Karpas-422 (cell line): ENCODE results near the gene CA10. TPM values are rescaled to one million over a fixed set of nuclear protein-coding genes. Genes with fewer than 3 reads are reported as not detected.

Source experiments
- DNase-seq: peaks from one replicate; pipeline ENCODE4 v3.0.0-alpha.2; 2015
- H2AFZ ChIP-seq: fragments of 200-600 bp; sonication (generic); 2 replicates; pipeline ENCODE4 v1.6.1; 2014; ENCODE audit warnings: antibody characterized with exemption, low read length, mixed read lengths
- H3K27ac ChIP-seq: fragments of 200-600 bp; sonication (generic); 2 replicates; pipeline ENCODE4 v1.5.1; 2014; ENCODE audit warnings: mild to moderate bottlenecking, low read length, moderate library complexity
- H3K27me3 ChIP-seq: fragments of 200-600 bp; sonication (generic); 2 replicates; pipeline ENCODE4 v1.6.1; 2014; ENCODE audit warnings: low read length, mixed read lengths
- H3K36me3 ChIP-seq: fragments of 200-600 bp; sonication (generic); 2 replicates; pipeline ENCODE4 v1.6.1; 2014; ENCODE audit warnings: low read length, mixed read lengths; ENCODE audit not compliant: insufficient read depth
- H3K4me1 ChIP-seq: fragments of 200-600 bp; sonication (generic); 2 replicates; pipeline ENCODE4 v1.6.1; 2014; ENCODE audit warnings: mild to moderate bottlenecking, low read length, mixed read lengths
- H3K4me2 ChIP-seq: fragments of 200-600 bp; sonication (generic); 2 replicates; pipeline ENCODE4 v1.6.1; 2014; ENCODE audit warnings: low read length, low read depth, mild to moderate bottlenecking; ENCODE audit not compliant: poor library complexity, severe bottlenecking
- H3K4me3 ChIP-seq: fragments of 200-600 bp; sonication (generic); 2 replicates; pipeline ENCODE4 v1.5.1; 2014; ENCODE audit warnings: mild to moderate bottlenecking, antibody characterized with exemption, low read length, mixed read lengths
- H3K79me2 ChIP-seq: fragments of 200-600 bp; sonication (generic); 2 replicates; pipeline ENCODE4 v1.6.1; 2014; ENCODE audit warnings: mild to moderate bottlenecking, low read length, mixed read lengths
- H3K9ac ChIP-seq: fragments of 200-600 bp; sonication (generic); 2 replicates; pipeline ENCODE4 v1.6.0; 2014; ENCODE audit warnings: low read length
- H3K9me2 ChIP-seq: fragments of 200-600 bp; sonication (generic), shearing (Covaris generic); replicated peaks from 2 replicates; pipeline ENCODE4 v1.6.0; 2014; ENCODE audit warnings: mild to moderate bottlenecking, low read length, moderate library complexity; ENCODE audit not compliant: insufficient read depth
- H3K9me3 ChIP-seq: fragments of 300-700, 200-600 bp; sonication (generic); 2 replicates; pipeline ENCODE4 v1.6.1; 2014; ENCODE audit warnings: low read length, mixed read lengths
- H4K20me1 ChIP-seq: fragments of 200-600 bp; sonication (generic); 2 replicates; pipeline ENCODE4 v1.6.1; 2014; ENCODE audit warnings: mild to moderate bottlenecking, antibody characterized with exemption, low read length, low read depth; ENCODE audit not compliant: insufficient read depth
- total RNA-seq: library from RNA; depleted of rRNA; stranded (reverse); fragments of >200 nt; shearing (Covaris generic); gene quantifications from 2 replicates; pipeline ENCODE4 v1.2.3, GENCODE V29; 2014; ENCODE audit warnings: low replicate concordance

CA10 gene
- total RNA-seq, 1 experiment from 2014 or later = not detected

- H3K9ac ChIP-seq = no peak overlapping the region
- H3K4me3 ChIP-seq = no peak overlapping the region
- H3K36me3 ChIP-seq = no peaks in the 10 kb centered on the region
- no peaks in the 10 kb centered on the region for H3K9me2 ChIP-seq
- H3K9me3 ChIP-seq = no peaks in the 10 kb centered on the region
- no peaks in the 10 kb centered on the region for H4K20me1 ChIP-seq
- H3K4me1 ChIP-seq = no peaks in the 10 kb centered on the region
- H3K4me2 ChIP-seq = no peak overlapping the region
- no peak overlapping the region for H2AFZ ChIP-seq
- H3K79me2 ChIP-seq = no peaks in the 10 kb centered on the region
- no peaks in the 10 kb centered on the region for H3K27me3 ChIP-seq
- DNase-seq = no peak
- H3K27ac ChIP-seq = no peak overlapping the region
Observed at GRCh38 chr17:51710634-51710979, 447.9 kb downstream of the CA10 start.

DNA sequence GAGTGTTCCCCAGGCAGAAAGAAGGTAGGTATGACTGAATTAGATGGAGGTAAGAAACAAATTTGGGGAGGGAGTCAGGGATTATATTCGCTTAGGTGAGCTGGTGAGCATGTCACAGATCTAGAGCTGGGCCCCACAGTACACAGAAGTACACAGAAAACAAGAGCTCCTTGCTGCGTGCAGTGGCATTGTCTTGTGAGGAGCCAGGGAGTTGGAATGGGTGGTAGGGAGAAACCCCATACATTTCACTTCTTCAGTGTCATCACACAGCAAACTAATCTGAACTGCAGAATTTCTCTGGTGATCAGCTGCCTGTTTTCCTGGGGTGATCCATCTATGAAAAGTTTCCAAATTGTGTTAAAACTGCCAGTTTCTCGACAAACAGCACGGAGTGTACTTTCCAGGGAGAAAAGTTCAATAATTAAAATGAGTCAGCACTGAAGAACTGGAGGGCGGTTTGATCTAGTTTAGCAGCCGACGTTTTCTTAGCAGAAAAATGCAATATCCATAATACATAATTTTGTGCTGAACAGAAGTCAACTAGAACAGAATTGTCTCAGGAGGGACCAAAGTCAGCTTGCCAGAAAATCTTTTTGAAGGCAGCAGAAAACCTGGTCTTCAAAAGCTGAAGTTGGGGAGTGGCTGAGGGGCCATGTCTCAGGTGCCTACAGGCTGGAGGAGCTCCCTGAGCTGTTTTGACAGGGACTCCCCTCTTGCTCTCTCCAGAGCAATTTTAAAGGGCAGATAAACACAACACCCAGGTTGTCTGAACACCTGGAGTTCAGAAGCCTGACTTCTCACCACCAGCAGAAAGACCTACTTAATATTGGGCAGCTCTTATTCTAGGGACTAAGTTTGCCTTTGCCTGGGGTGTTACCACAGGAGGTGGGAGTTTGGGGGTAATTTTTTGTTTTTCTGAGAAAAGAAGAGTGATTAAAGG lies 448.6 kb downstream of the CA10 start:
- Histone ChIP-seq H3K36me3 (no peaks in the 10 kb centered on the region), H3K9me3 (no peaks in the 10 kb centered on the region), H4K20me1 (no peaks in the 10 kb centered on the region), H3K27me3 (no peaks in the 10 kb centered on the region), H3K4me3 (no peak overlapping the region), H3K9ac (no peak overlapping the region), H3K4me1 (no peaks in the 10 kb centered on the region), H3K27ac (no peak overlapping the region), H3K4me2 (no peak overlapping the region), H3K79me2 (no peaks in the 10 kb centered on the region), H2AFZ (no peak overlapping the region), H3K9me2 (no peaks in the 10 kb centered on the region)
- no peak for DNase-seq

- Histone ChIP-seq H3K79me2 (no peaks in the 10 kb centered on the region), H3K4me3 (no peak overlapping the region), H3K9me3 (no peaks in the 10 kb centered on the region), H3K36me3 (no peaks in the 10 kb centered on the region), H3K4me1 (no peaks in the 10 kb centered on the region), H3K27me3 (no peaks in the 10 kb centered on the region), H3K9me2 (no peaks in the 10 kb centered on the region), H2AFZ (no peak overlapping the region), H3K9ac (no peak overlapping the region), H4K20me1 (no peaks in the 10 kb centered on the region), H3K4me2 (no peak overlapping the region), H3K27ac (no peak overlapping the region)
- no peak for DNase-seq
Observed at GRCh38 chr17:51707216-51707615, 451.3 kb downstream of the CA10 start.

GRCh38 chr17:51706093-51706492 lies 452.4 kb downstream of the CA10 start:
- H3K9ac ChIP-seq = no peak overlapping the region
- H3K4me1 ChIP-seq = no peaks in the 10 kb centered on the region
- H3K4me3 ChIP-seq = no peak overlapping the region
- no peak overlapping the region for H3K4me2 ChIP-seq
- H2AFZ ChIP-seq = no peak overlapping the region
- H3K27ac ChIP-seq = no peak overlapping the region
- DNase-seq = no peak
- H3K79me2 ChIP-seq = no peaks in the 10 kb centered on the region
- no peaks in the 10 kb centered on the region for H3K9me3 ChIP-seq
- no peaks in the 10 kb centered on the region for H3K36me3 ChIP-seq
- no peaks in the 10 kb centered on the region for H3K27me3 ChIP-seq
- H3K9me2 ChIP-seq = no peaks in the 10 kb centered on the region
- no peaks in the 10 kb centered on the region for H4K20me1 ChIP-seq

DNA sequence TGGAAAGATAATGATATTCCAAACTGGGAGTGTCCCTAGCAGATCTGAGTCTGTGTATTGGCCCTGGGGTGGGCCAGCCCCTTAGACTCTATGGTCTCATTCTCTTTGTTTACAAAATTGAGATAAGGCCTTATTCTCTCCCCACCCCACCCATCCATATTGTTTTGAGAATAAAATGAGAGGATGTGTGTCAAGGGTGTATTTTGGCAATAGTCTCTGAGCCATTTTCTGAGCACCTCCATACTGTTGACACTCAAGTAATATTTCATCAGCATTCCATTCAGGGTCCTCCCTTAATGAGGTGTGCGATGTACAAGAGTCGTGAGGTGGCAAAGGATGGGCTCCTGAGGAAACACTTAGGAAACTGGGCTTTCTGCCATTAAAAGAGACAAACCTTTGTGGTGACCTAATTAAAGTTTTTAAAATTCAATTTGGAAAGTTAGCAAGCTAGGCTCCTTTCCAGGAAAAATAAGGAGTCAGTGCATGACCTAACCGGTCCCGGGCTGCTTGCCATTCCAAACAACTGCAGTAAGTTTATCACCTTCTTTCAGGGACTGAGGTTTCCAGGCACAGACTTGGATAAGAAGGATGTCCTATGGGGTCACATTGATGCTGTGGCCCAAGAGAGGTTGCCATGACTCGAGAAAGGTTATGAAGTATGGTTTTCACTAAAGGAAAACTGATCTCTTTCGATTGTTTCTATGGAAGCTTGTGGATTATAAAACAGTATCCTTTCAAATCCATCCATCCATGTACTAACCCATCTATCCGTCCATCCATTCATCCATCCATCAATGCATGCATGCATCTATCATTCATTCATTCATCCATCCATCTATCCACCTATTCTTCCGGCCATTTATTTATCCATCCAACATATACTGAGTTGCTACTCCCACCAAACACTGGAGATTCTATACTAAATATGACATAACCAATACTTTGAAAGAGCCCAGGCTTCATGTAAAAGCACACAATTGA lies 454.9 kb downstream of the CA10 start:
- no peaks in the 10 kb centered on the region for H3K27me3 ChIP-seq
- no peaks in the 10 kb centered on the region for H3K4me1 ChIP-seq
- no peak overlapping the region for H3K27ac ChIP-seq
- no peaks in the 10 kb centered on the region for H3K79me2 ChIP-seq
- H2AFZ ChIP-seq = no peak overlapping the region
- no peaks in the 10 kb centered on the region for H3K36me3 ChIP-seq
- H3K4me2 ChIP-seq = no peak overlapping the region
- H3K9me3 ChIP-seq = no peaks in the 10 kb centered on the region
- no peaks in the 10 kb centered on the region for H3K9me2 ChIP-seq
- no peaks in the 10 kb centered on the region for H4K20me1 ChIP-seq
- no peak overlapping the region for H3K9ac ChIP-seq
- no peak overlapping the region for H3K4me3 ChIP-seq
- no peak for DNase-seq

GRCh38 chr17:51702963-51703360 lies 455.6 kb downstream of the CA10 start:
- Histone ChIP-seq H3K4me3 (no peak overlapping the region), H3K9me3 (no peaks in the 10 kb centered on the region), H3K4me1 (no peaks in the 10 kb centered on the region), H3K27ac (no peak overlapping the region), H3K4me2 (no peak overlapping the region), H3K36me3 (no peaks in the 10 kb centered on the region), H3K27me3 (no peaks in the 10 kb centered on the region), H3K9ac (no peak overlapping the region), H3K9me2 (no peaks in the 10 kb centered on the region), H3K79me2 (no peaks in the 10 kb centered on the region), H4K20me1 (no peaks in the 10 kb centered on the region), H2AFZ (no peak overlapping the region)
- no peak for DNase-seq

- Histone ChIP-seq H2AFZ (no peak overlapping the region), H4K20me1 (no peaks in the 10 kb centered on the region), H3K79me2 (no peaks in the 10 kb centered on the region), H3K27ac (no peak overlapping the region), H3K4me3 (no peak overlapping the region), H3K9me3 (no peaks in the 10 kb centered on the region), H3K9me2 (no peaks in the 10 kb centered on the region), H3K27me3 (no peaks in the 10 kb centered on the region), H3K36me3 (no peaks in the 10 kb centered on the region), H3K4me1 (no peaks in the 10 kb centered on the region), H3K9ac (no peak overlapping the region), H3K4me2 (no peak overlapping the region)
- DNase-seq = no peak
Observed at GRCh38 chr17:51701501-51701900, 457.0 kb downstream of the CA10 start.
